GM21825 (cell line): ENCODE measurements around the gene ACYP2.
"Not testable (repeated sequence)": the region's sequence is repeated elsewhere in the genome, so short reads cannot be mapped to it uniquely, and the experiment has no call there.

Experiments used
- ATAC-seq: cut with Tn5 transposase; IDR thresholded peaks from one replicate; pipeline ENCODE4 v1.9.1; 2021; ENCODE audit warnings: mild to moderate bottlenecking, moderate library complexity; ENCODE audit not compliant: unreplicated experiment

ACYP2 gene

DNA sequence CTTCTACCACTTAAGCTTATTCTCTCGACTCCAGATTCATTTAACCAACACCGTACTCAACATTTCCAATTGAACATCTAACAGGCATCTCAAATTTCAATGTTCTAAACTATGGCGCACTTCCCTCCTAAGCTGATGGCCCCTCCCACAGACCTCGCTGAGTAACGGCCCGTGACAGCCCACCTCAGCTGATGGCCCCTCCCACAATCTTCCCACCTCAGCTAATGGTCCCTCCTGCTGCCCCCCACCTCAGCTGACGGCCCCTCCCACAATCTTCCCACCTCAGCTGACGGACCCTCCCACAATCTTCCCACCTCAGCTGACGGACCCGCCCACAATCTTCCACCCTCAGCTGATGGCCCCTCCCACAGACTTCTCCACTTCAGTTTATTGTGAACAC is 197.7 kb downstream of the ACYP2 start:
- no peak for ATAC-seq

DNA sequence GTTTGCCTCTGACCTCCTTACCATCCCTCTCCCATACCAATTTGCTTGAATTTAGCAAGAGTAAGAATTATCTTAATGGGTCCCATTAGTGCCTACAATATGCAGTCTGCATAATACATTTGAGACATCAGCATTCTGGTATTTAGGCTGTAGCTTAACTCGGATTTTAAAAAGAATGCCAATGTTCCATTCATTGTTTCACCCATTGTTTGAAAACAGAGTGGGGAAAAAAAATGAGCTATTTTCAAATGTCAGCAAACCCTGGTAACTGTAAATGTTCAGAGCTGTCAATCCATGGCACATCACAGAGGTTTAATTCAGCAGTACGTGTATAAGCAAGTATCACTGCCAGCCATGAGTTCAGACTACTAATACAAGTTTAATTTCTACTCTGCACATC is 202.6 kb downstream of the ACYP2 start:
- no peak for ATAC-seq

DNA sequence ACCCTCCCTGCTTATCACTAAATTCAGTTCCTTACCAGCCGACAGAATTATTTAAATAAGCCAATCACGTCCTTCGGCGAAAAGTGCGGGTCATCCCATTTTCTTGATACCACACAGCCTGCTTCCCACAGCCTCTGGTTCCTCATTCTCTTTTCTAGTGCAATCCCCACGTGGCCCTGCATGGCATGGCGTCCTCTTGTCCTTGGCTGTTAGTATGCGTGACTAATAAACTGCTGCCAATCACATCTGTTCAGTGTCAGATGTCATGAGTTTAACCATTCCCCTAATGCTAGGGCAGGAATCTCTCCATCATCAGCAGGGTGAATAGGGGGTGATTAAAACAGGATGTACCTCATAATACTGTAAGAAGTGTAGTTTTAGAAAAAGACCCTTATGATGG is 203.4 kb downstream of the ACYP2 start:
- ATAC-seq = no peak

DNA sequence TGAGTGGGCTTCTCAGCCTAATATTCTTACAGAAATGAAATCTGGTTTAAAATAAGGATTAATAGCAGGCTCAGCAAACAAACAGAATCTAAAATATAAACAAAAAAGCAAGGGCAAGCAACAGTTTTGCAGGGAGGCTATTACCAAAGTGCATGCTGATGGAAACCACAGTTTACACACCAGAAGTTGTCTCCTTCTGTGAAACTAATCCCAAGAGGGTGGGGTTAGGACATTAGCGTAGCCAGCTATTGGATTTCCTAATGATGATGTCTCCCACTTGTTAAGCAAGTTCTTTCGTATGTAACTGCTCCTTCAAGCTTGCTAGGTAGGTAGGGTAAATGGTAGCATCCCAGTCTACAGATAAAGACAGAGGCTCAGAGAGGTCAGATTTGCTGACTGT is 205.6 kb downstream of the ACYP2 start:
- ATAC-seq = no peak

DNA sequence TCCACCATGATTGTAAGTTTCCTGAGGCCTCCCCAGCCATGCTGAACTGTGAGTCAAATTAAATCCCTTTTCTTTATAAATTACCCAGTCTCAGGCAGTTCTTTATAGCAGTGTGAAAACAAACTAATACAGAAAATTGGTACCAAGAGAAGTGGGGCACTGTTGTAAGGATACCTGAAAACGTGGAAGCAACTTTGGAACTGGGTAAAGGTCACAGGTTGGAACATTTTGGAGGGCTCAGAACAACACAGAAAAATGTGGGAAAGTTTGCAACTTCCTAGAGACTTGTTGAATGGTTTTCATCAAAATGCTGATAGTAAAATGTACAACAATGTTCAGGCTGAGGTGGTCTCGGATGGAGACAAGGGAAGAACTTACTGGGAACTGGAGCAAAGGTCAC is 209.1 kb downstream of the ACYP2 start:
- ATAC-seq = not testable (repeated sequence)

DNA sequence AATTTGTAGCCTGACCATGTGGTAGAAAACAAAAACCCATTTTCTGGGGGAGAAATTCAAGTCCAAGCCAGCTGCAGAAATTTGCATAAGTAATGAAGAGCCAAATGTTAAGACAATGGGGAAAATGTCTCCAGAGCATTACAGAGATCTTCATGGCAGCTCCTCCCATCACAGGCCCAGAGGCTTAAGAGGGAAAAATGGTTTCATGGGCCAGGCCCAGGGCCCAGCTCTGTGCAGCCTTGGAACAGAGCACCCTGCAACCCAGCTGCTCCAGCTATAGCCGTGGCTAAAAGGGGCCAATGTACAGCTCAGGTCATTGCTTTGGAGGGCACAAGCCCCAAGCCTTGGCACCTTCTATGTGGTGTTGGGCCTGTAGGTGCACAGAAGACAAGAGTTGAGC is 209.7 kb downstream of the ACYP2 start:
- no peak for ATAC-seq

DNA sequence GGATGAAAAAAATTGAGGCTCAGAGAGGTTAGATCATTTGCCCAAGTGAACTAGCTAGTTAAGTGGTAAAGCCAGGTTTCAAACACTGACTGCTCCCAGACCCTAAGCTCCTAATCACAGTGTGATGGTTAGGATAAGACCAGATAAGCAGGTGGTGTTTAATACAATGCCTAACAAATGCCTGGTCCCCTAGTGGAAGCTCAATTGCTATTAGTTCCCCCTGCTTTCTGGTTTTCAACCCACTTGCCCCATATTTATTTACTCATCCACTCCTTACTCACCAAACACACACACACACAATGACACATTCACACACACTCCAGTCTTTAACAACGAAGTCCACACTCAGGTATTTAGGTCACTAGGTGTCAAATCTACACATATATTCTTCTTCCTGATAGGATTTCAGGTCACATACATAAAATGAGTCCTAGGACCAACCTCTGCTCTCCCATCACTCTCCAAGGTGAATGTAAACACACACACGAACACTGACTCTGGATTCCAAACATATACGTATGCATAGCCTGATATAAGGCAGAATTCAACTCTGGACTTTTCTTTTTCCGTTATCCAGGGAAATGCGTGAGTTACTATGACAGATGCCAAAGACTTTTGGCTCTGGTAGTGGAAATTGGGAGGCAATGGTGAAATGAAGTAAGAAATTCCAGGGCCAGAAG is 214.2 kb downstream of the ACYP2 start:
- no peak for ATAC-seq

DNA sequence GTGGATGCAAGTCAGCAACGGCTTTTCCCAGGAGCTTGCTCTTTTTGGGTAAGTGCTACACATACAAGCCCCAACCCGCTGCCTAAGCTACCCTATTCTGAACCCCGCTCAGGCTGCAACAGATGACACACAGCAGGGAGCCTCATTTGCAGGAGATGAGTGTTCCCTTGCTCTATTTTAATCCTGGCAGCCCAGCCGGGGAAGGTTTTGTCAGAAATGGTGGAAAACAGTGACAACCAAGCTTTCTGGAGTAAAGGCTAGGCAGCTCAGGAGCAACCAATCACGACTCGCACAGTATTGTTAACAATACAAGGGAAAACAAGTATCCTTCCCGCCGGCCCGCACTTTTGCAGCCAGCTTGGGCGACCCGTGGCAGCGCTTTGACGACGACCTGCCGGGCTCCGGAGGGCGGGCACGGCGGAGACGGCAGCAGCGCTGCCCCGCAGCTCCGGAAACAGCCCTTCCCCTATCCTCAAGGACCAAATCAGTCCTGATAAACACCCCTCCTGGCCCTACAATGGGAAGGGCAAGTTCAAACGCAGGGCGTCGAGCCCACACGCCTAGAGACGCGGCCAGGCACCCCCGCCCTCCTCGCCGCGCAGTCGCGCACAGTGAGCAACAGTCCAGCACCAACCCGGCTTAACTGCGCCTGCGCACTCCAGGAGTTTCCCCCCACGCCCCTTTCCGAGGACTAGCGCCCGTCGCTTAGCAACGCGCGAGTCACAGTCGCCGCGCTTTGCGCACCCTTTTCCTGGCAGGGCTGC is 214.9 kb downstream of the ACYP2 start:
- peak; percentile 97 for ATAC-seq

DNA sequence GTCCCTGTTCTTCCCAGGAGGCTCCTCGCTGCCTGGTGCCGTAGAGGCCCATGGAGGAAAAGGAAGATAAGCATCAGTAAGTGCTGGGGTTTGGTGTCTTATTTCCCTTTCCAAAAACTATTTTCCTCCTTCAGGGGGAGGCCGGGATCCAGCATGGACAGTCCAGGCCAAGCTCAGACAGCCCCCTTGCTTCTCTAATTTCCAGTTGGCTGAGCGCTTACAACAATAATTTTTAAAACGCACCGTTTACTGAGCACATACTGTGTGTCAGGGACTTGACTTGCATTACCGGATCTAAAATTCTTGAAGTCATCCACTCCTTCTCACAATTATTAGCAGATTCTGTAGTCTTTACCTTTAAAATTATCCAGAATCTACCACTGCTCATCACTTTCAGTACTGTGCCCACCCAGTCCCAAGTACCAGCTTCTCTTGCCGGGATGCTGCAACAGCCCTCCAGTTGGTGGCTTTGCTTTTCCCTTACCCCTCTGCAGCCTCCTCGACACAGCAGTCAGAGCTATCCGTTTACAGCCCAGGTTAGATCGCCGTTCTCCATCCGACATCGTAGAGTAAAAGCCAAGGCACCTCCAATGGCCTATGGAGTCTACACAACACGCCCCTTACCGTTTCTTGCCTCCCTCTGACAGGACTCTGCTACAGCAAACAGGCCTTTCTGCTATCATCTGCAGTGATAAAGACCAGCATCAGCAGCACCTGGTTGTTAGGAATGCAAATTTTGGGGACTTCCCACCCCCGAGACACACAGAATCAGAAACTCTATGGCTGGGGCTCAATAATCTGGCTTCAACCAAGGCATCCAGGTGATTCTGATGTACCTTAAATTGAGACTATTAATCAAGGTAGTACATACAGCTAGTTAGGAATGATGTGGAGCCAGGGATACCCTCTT is 215.8 kb downstream of the ACYP2 start:
- ATAC-seq = no peak

DNA sequence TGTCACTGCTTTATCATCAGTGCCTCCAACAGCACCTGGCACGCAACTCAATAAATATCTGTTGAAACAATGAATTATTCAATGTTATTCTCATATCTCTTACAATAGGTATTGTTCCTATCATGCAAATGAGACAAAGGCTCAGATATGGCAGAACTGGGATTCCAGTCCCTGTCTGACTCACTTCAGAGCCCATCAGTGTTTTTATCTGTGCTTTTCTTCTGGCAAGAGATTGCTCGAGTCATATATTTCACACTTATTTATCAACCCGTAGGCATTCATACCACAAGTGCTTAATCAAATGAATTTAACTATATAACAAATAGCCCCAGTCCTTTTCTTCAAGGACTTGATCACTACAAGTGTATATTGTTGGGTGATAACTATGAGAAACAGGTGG is 217.0 kb downstream of the ACYP2 start:
- no peak for ATAC-seq

DNA sequence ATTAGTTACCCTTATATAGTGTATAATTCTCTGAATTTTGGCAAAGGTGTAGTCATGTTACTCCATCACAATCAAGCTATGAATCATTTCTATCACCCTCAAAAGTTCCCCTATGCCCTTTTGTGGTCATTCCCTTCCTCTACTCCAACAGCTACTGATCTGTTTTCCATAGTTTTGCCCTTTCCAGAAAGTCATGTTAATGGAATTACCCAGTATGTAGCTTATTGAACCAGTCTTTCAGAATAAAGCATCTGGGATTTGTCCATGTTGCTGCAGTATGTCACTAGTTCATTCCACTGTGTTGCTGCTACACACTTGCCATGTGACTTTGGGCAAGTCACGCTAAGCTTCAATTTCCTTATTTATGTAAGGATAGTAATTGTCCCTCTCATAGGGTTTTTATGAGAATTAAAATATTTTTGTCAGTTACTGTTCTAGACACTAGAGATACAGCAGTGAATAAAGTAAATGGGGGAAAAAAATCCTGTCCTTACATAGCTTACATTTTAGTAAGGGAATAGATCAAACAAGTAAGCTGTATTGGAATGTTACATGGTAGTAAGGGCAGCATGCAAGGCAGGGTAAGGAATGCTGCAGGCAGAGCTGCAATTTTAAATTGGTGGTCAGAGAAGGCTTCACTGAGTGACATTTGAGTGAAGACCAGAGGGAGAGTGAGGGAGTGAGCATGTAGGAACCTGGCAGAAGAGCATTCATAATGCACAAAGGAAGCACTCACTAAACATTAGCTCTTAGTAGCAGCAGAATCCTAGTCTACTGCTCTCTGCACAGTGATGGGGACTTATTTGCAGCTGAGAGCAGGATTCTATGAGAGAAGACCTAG is 220.9 kb downstream of the ACYP2 start:
- ATAC-seq = no peak

DNA sequence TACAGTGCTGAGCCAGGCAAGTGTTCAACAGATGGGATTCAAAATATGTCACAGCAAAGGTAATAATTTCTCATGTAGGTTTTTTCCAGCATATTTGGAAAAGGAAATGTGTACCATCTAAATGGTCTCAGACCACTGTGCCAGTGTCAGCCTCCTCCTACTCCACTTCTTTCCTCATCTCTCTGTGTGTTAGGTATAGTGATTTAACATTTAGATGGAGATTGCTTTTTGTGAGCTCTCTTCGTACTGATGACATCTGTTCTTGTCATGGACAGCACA is 221.5 kb downstream of the ACYP2 start:
- ATAC-seq = no peak

DNA sequence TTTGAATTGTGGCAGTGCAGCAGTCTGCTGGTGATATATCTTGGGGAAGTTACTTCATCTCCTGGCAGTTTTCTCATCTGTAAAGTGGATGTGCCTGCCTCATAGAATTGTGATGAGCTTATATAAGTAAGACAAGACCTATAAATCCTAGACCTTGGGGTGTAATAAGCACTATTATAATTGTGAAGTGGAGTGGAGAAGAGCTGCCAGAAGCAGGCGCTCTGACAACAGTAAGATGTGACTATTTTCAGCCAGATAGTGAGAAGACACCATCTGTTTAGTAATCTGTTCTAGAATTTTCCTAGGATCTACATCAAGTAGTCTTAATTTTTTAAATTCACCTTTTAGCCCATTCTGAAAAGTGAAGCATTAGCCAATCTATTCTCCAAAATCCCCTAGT is 226.2 kb downstream of the ACYP2 start:
- ATAC-seq = no peak

DNA sequence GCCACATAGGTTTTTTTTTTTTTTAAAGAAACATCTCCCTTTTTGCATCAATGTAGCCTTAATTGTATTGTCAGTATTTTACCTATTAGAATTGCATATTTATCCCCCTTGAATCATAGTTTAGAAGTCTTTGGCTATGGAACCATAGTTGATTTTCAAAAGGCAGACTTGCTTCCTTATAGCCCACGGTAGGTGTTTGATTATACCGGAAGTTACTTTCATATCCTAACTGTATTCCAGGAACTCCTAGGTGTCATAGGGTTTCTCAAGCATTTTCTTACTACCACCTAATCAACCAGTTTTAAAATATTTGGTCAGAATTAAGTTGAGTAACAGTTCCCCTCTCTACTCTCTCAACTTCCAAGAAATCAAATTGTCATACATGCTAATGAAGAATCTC is 227.2 kb downstream of the ACYP2 start:
- ATAC-seq = no peak

DNA sequence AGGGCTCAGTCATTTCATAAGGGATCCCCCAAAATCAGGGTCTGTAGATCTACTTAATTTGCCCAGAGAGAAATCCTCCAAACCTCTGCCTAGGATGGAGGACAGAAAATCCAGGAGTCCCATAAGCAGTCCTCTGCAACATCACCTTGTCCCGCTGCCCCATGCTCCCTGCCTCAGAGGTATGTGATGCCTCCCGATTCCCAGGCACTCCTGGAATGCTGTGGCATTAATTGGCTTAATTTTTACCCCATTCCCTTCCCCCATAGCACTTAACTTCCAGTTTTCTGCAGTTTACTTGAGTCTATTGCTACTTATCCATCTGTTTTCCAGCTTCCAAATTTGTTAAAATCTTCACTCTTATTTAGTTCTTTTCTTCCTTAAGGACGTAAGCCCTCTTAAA is 232.2 kb downstream of the ACYP2 start:
- ATAC-seq = no peak

DNA sequence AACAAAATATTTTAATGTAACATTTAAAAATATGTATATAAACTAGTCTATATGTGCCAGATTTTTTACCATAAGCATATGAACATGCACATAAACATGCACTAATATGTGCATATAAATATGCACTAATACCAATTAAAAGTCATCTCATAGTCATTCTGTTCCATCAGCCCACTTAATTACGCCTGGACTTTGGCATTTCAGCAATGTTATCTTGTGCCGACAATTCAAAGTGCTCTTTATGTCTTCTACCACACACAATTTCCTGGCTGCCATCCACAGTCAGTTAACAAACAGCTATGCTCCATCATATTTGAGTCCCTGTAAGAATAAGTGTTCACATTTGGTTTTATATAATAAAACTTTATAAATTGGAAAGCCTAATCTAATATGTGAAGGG is 233.2 kb downstream of the ACYP2 start:
- no peak for ATAC-seq

DNA sequence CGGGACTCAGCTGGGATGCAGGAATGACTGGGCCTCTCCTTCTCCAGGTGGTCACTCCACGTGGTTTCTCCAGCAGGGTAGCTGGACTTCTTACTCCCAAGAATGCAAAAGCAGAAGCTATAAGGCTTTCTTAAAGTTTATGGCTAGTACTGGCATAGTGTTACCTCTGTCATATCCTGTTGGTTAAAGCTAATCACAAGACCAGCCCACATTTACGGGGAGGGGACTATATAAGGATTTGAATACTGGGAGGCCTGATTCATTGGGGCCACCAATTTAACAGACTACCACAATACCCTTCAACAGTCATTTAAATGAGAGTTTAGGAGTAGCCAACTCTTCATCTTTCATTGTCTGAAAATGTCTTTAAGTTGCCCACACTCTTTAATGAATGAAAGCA is 235.0 kb downstream of the ACYP2 start:
- no peak for ATAC-seq

DNA sequence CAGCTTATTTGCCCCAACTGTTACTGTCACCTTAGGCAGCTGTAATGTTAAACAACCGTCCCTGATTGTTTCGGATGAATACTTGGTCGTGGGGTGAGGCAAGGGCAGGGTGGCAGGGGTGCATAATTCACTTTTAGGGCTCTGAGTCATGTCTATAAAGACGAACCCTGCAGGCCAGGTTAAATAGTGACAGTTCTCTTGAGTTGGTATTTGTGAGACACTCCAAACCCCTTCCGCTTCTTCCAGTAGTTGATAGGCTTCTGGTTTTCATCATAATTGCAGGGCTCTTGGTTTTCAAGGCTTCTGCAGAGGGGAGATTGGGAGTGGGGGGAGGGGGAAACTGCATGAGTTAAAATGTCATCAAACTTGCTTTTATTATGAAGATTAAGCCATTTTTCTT is 237.8 kb downstream of the ACYP2 start:
- no peak for ATAC-seq
